Right lobe of liver (tissue), 4 donors: Measurements from ENCODE around the gene XPO4.

ENCODE experiments used
- CTCF ChIP-seq, 4 donors: fragments of 200-600 bp in 3 of 4; fragments of 450-650 bp in 1 of 4; IDR thresholded peaks; one replicate each; pipeline versions ENCODE4 v1.5.1 to v1.8.0; 2016 to 2022; ENCODE audit warnings: antibody characterized with exemption in 4 of 4, mild to moderate bottlenecking in 2 of 4
- POLR2A ChIP-seq: fragments of 450-650 bp; IDR thresholded peaks from one replicate; pipeline ENCODE4 v1.6.1; 2017; ENCODE audit warnings: antibody characterized with exemption, mild to moderate bottlenecking
- donor health status: DM: no; HTN: no; CAD: no.
- donor health status: DM: no; HTN: no; CAD: no.
- donor health status: DM: no; HTN: yes; CAD: no.

- no peak for TF ChIP-seq CTCF (IDR thresholded peaks at IDR 0.05)
- TF ChIP-seq POLR2A, result no peak
These were observed 693 bp downstream of the XPO4 start for GRCh38 chr13:20901668-20902437.
